ENCODE data around the gene HPN.

The HPN gene

GRCh38 chr19:35105411-35106290 is 64.1 kb downstream of the HPN start:
- DNase-seq (ENCODE audit: low spot score), result no peak

DNA sequence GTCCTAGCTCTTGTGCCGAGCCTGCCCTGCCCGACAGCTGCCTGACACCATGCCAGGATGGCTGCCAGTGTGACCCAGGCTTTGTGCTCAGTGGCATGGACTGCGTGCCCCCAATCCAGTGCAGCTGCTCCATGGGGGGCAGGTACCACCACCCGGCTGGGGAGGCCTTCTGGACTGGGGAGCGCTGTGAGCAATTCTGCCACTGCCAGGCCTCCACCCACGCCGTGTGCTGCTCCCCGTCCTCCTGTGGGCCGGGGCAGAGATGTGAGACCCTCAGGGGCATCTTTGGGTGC is 64.7 kb downstream of the HPN start:
- DNase-seq (ENCODE audit: low spot score), result no peak

GRCh38 chr19:35106898-35107541 is 65.5 kb downstream of the HPN start:
- no peak for DNase-seq (ENCODE audit: low spot score)

GRCh38 chr19:35107545-35107944 is 66.0 kb downstream of the HPN start:
- DNase-seq (ENCODE audit: low spot score), result no peak

- DNase-seq (ENCODE audit: low spot score), result no peak
Measured at GRCh38 chr19:35108730-35109129, 67.2 kb downstream of the HPN start.

- no peak for DNase-seq (ENCODE audit: low spot score)
Measured at GRCh38 chr19:35109395-35110112, 68.0 kb downstream of the HPN start.

GRCh38 chr19:35110974-35111373 is 69.5 kb downstream of the HPN start:
- no peak for DNase-seq (ENCODE audit: low spot score)

GRCh38 chr19:35112995-35113688 is 71.6 kb downstream of the HPN start:
- no peak for DNase-seq (ENCODE audit: low spot score)

DNA sequence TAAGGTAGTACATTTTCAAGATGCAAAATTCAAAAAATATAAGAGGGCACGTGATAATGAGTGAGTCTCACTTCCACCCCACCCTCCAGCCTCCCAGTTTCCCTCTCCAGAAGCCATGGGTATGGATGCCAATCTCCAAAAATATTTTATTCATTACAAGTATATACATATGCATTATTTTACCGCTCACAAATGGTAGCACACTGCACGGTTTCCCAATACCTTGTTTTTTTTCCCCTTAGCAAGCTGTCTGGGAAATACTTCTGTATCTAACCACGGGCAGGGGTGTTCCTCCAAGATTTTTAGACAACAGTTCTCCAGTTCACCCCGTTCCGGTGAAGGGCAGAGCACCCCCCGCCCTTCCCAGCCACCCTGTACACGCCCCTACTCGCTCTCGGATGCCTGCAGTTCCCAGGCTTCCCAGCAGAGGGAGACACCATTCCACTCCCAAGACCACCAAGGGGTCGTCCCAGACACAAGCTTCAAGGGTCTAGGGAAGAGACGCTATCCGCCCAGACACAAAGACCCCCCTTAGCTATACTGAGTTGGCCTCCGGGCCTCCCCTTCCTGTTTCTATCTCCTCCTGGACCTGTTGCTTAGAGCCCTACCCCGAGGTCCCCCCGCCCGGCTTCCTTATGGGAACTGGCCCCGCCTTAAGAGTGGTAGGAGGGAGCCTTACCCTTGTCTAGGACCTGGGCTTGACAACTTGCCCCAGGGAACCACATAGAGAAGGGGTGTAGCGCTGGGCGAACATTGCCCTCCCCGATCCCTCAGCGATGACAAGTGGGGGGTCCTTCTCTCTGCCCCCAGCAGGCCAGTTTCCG is 73.0 kb downstream of the HPN start:
- DNase-seq (ENCODE audit: low spot score), result peak; percentile 80

GRCh38 chr19:35115177-35115951 is 73.8 kb downstream of the HPN start, which contains the start of gene FXYD3:
Gene FXYD3 (plus strand): TSS chr19:35115823. CDS start chr19:35119377, 3,554 bp downstream.
- no peak for DNase-seq (ENCODE audit: low spot score)
